Endothelial cell of umbilical vein (primary cell): Measurements from ENCODE around the gene CATSPERD.

Source experiments
- POLR2A ChIP-seq: IDR thresholded peaks from 2 replicates; pipeline ENCODE4 v1.6.1; 2012; ENCODE audit warnings: low read depth, mild to moderate bottlenecking, control low read depth, low read length
- POLR2AphosphoS5 ChIP-seq: IDR thresholded peaks from 2 replicates; pipeline ENCODE4 v1.6.1; 2012; ENCODE audit warnings: low read depth, mild to moderate bottlenecking, control low read depth, low read length, moderate library complexity; ENCODE audit not compliant: insufficient read depth
- TF ChIP-seq, protein P1 (sequence below), 2 donors: IDR thresholded peaks; 1 replicate in 1 of 2; 2 replicates in 1 of 2; pipeline ENCODE4 v1.5.1; 2011; ENCODE audit warnings: low read length in 2 of 2, mild to moderate bottlenecking in 2 of 2, moderate library complexity in 2 of 2, control low read depth in 1 of 2, inconsistent platforms in 1 of 2, low read depth in 1 of 2; ENCODE audit not compliant: insufficient read depth in 1 of 2; ENCODE audit errors: extremely low read depth in 1 of 2
- TF ChIP-seq, protein P2 (sequence below): IDR thresholded peaks from 2 replicates; pipeline ENCODE4 v1.6.1; 2011; ENCODE audit not compliant: insufficient read depth, insufficient read length

DNA sequence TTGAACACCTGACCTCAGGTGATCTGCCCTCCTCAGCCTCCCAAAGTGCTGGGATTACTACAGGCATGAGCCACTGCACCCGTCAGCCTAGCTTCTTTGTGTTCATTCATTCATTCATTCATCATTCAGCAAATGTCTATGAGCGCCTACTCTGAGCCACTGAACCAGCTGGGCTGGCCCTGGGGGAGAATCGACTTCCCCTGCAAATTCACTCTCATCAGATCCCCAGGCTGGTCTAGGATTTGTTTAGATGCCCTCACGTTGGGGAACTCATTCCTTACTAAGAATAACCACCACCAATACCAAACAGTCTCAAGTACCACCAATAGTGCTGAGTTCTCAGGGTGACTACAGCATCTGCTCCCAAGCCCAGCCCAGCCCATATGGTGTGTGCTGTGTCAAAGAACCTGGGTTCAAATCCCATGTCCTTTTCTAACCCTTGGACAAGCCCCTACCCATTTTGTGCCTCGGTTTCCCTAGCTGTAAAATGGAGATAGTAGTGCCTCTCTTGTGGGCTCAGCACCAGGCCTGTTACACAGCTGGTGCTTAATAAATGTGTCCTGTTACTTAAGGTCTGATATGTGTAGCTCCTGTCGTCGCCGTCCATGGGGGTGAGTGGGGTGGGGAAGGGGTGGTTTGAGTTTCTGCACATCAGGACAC is 101.2 kb downstream of the CATSPERD start:
- TF ChIP-seq, protein P1, sequence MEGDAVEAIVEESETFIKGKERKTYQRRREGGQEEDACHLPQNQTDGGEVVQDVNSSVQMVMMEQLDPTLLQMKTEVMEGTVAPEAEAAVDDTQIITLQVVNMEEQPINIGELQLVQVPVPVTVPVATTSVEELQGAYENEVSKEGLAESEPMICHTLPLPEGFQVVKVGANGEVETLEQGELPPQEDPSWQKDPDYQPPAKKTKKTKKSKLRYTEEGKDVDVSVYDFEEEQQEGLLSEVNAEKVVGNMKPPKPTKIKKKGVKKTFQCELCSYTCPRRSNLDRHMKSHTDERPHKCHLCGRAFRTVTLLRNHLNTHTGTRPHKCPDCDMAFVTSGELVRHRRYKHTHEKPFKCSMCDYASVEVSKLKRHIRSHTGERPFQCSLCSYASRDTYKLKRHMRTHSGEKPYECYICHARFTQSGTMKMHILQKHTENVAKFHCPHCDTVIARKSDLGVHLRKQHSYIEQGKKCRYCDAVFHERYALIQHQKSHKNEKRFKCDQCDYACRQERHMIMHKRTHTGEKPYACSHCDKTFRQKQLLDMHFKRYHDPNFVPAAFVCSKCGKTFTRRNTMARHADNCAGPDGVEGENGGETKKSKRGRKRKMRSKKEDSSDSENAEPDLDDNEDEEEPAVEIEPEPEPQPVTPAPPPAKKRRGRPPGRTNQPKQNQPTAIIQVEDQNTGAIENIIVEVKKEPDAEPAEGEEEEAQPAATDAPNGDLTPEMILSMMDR (IDR thresholded peaks at IDR 0.05; ENCODE audit: extremely low read depth in 1 of 2, insufficient read depth in 1 of 2, low read depth in 1 of 2, low read length in 2 of 2) = no peak
- TF ChIP-seq POLR2AphosphoS5 (no peak), POLR2A (no peak)
- TF ChIP-seq, protein P2, sequence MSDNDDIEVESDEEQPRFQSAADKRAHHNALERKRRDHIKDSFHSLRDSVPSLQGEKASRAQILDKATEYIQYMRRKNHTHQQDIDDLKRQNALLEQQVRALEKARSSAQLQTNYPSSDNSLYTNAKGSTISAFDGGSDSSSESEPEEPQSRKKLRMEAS = no peak
